MCF 10A (cell line): Measurements from ENCODE around the gene GMCL2. TPM values are rescaled to one million over a fixed set of nuclear protein-coding genes. Genes with fewer than 3 reads are reported as not detected.

Source experiments
- BruUV-seq: library from RNA; stranded (reverse); fragments of 400-500 nt; replicated peaks from 2 replicates; lab custom pipeline; 2021; lab: Mats Ljungman, UMichigan
- CTCF ChIA-PET: fragments of 300-600 bp; sonication (Branson Sonifier 250); formaldehyde crosslinking; extraction: SDS; loops from one replicate; lab custom pipeline; 2021; ENCODE audit warnings: antibody characterized with exemption, inconsistent platforms; lab: Yijun Ruan, JAX
- POLR2A ChIA-PET: fragments of 300-600, 350-650 bp; sonication (Branson Sonifier 250); formaldehyde crosslinking; extraction: SDS; loops from one replicate; lab custom pipeline; 2020; ENCODE audit warnings: antibody characterized with exemption, inconsistent platforms; lab: Yijun Ruan, JAX
- DNase-seq: peaks from one replicate; pipeline ENCODE4 v3.0.0-alpha.2; 2018; ENCODE audit not compliant: unreplicated experiment
- H3K27ac Mint-ChIP-seq: one replicate; pipeline ENCODE4 v1.8.0; 2022; ENCODE audit warnings: mild to moderate bottlenecking, low read depth, mixed read lengths; ENCODE audit not compliant: unreplicated experiment
- H3K27me3 Mint-ChIP-seq: one replicate; pipeline ENCODE4 v1.8.0; 2022; ENCODE audit warnings: mixed read lengths; ENCODE audit not compliant: insufficient read depth, unreplicated experiment
- H3K36me3 Mint-ChIP-seq: one replicate; pipeline ENCODE4 v1.8.0; 2022; ENCODE audit warnings: mild to moderate bottlenecking, moderate library complexity, mixed read lengths; ENCODE audit not compliant: insufficient read depth, unreplicated experiment
- H3K4me1 Mint-ChIP-seq: one replicate; pipeline ENCODE4 v1.8.0; 2022; ENCODE audit warnings: mixed read lengths; ENCODE audit not compliant: insufficient read depth, unreplicated experiment
- H3K4me3 Mint-ChIP-seq: one replicate; pipeline ENCODE4 v1.8.0; 2022; ENCODE audit warnings: mild to moderate bottlenecking, moderate library complexity, mixed read lengths; ENCODE audit not compliant: unreplicated experiment
- H3K9me3 Mint-ChIP-seq: one replicate; pipeline ENCODE4 v1.8.0; 2022; ENCODE audit warnings: mixed read lengths; ENCODE audit not compliant: unreplicated experiment
- intact Hi-C: fragments of 100-400 bp; cut with micrococcal nuclease; formaldehyde crosslinking; loops from 2 replicates; pipeline ENCODE4 v1.14.1; 2022
- total RNA-seq: library from RNA; stranded (reverse); gene quantifications from 2 replicates; pipeline ENCODE4 v1.2.3, GENCODE V29; 2022
- TF ChIP-seq, protein P1 (sequence below): fragments of 200-600 bp; IDR thresholded peaks from one replicate; pipeline ENCODE4 v1.8.0; 2022; ENCODE audit warnings: antibody characterized with exemption, mild to moderate bottlenecking; ENCODE audit not compliant: unreplicated experiment

GMCL2 gene
- total RNA-seq, 1 experiment from 2014 or later = not detected

DNA sequence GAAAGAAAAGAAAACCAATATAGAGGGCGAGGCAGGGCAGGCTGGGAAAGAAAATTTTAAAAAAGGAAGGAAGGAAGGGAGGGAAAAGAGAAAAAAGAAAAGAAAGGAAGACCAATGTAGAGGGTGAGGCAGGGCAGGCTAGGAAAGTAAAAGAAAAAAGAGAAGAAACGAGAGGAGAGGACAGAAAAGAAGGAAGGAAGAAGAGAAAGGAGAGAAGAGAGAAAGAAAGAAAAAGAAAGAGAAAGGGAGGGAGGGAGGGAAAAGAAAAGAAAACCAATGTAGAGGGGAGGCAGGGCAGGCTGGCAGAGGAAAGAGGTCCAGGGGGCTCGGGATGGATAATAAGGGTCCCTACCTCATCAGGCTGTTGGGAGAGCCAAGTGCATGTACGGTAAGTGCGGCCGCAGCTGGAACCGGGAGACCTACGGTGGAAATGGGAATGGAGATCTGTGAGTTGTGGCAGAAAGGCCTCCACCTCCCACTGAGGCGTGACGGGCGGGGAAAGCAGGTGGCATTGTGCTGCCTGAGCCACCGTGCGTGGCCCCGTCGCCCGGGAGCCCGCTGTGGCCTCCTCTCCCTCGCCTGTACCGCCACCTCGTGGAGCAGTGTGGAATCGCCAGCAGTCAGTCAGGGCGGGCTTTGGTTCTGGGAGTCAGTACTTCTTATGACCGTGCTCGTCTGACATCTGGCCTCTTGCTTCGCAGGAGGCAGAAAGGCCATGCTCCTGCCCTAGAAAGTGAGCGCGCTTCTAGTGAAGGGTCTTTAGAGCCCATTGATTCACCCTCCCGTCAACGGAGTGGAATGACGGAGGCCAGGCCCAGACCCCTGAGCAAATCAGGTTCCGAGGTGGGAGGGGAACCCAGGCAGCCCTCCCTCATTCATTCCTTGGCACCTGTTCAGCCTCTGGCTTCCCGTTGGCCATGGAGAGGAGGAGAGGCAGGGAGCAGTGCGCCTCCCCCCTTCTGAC, 23.1 kb downstream of the GMCL2 start:
- ChIA-PET POLR2A (no interaction called here), CTCF (interaction anchor here (0.7 to 3.3 kb wide), 12 partner anchors 9 to 96 kb away, joined by 3 to 81 read pairs (median 4); partner anchors contain the start of gene NHP2)
- DNase-seq = peak; percentile 88
- intact Hi-C loops = loop anchor here (1.0 to 10.0 kb wide), 2 partner anchors 88 to 559 kb away; partner anchors contain the start of gene B4GALT7
- Mint-ChIP-seq H3K27me3 (peaks cover 33% of the 10 kb centered on the region), H3K4me3 (peak overlapping the region; percentile 8), H3K36me3 (no peaks in the 10 kb centered on the region), H3K27ac (no peak overlapping the region), H3K4me1 (no peaks in the 10 kb centered on the region), H3K9me3 (no peaks in the 10 kb centered on the region)
- BruUV-seq = no TSS peak
- TF ChIP-seq, protein P1, sequence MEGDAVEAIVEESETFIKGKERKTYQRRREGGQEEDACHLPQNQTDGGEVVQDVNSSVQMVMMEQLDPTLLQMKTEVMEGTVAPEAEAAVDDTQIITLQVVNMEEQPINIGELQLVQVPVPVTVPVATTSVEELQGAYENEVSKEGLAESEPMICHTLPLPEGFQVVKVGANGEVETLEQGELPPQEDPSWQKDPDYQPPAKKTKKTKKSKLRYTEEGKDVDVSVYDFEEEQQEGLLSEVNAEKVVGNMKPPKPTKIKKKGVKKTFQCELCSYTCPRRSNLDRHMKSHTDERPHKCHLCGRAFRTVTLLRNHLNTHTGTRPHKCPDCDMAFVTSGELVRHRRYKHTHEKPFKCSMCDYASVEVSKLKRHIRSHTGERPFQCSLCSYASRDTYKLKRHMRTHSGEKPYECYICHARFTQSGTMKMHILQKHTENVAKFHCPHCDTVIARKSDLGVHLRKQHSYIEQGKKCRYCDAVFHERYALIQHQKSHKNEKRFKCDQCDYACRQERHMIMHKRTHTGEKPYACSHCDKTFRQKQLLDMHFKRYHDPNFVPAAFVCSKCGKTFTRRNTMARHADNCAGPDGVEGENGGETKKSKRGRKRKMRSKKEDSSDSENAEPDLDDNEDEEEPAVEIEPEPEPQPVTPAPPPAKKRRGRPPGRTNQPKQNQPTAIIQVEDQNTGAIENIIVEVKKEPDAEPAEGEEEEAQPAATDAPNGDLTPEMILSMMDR = peak; percentile 100

DNA sequence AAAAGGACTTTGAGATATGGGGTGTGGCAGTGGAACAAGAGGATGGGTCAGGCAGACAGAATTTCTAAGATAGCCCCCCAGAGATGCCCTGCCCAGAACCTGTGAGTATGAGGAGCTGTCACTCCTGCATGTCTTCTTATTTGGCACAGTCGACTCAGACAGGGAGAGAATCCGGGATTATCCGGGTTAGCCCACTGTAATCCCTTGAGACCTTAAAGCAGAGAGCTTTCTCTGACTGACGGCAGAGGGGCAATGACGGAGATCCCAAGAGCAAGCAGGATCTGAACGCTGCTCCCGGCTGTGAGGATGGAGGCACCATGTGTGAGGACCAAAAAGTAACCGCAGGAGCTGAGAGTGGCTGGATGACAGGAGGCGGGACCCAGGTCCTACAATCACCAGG, 24.7 kb downstream of the GMCL2 start:
- DNase-seq = no peak
- no peaks in the 10 kb centered on the region for H3K36me3 Mint-ChIP-seq
- no peaks in the 10 kb centered on the region for H3K4me1 Mint-ChIP-seq
- H3K27ac Mint-ChIP-seq = no peak overlapping the region
- BruUV-seq = no TSS peak
- H3K4me3 Mint-ChIP-seq = no peak overlapping the region
- ChIA-PET POLR2A (interaction anchor here (0.6 to 1.5 kb wide), 3 partner anchors 9 to 87 kb away, joined by 3 to 4 read pairs (median 4); partner anchors contain the start of gene NHP2), CTCF (interaction anchor here (0.7 to 3.3 kb wide), 7 partner anchors 9 to 555 kb away, joined by 4 to 81 read pairs (median 6); partner anchors contain the start of gene NHP2)
- TF ChIP-seq, protein P1 = no peak
- H3K27me3 Mint-ChIP-seq = peaks cover 33% of the 10 kb centered on the region
- intact Hi-C loops = loop anchor here (10.0 kb wide), 1 partner anchor 558 kb away; the partner anchor contains the start of gene B4GALT7
- no peaks in the 10 kb centered on the region for H3K9me3 Mint-ChIP-seq

DNA sequence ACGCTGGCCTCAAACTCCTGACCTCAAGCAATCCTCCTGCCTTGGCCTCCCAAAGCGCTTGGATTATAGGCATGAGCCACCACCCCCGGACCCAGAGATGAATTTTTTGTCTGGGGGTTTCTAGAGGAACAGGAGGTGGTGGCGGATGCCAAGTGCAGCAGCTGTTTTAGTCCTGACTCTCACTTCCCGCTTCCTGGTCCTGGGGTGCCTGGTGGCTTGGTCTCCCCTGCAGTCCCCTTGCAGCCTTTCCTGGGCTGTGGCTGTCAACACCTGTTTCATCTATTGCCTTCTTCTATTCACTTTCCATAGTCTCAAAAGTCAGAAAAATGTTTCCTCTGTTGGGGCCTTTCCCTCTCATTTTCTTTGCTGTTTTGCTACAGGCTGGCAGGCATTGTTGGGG, 27.0 kb downstream of the GMCL2 start:
- POLR2A ChIA-PET = no interaction called here
- no peak for DNase-seq
- intact Hi-C loops = loop anchor here (10.0 kb wide), 1 partner anchor 555 kb away; the partner anchor contains the start of gene B4GALT7
- CTCF ChIA-PET = interaction anchor here (0.7 to 1.0 kb wide), 3 partner anchors 15 to 85 kb away, joined by 3 to 6 read pairs (median 3); no protein-coding TSS in a partner anchor
- no peak overlapping the region for H3K4me3 Mint-ChIP-seq
- no TSS peak for BruUV-seq
- H3K9me3 Mint-ChIP-seq = no peaks in the 10 kb centered on the region
- no peaks in the 10 kb centered on the region for H3K4me1 Mint-ChIP-seq
- peaks cover 33% of the 10 kb centered on the region for H3K27me3 Mint-ChIP-seq
- no peaks in the 10 kb centered on the region for H3K36me3 Mint-ChIP-seq
- no peak overlapping the region for H3K27ac Mint-ChIP-seq
- TF ChIP-seq, protein P1 = no peak

DNA sequence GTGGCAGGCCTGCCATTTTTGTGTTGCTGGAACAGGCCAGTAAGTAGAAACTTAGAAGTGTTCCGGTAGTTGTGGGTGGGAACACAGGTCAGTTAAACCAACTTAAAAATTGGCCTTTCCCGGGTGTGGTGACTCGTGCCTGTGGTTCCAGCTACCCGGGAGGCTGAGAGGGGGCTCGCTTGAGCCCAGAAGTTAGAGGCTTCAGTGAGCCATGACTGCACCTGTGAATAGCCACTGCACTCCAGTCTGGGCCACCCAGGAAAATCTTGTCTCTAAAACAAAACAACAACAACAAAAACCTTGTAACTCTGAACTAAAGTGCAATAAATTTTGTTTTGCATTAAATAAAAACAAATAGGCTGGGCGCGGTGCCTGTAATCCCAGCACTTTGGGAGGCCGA, 32.1 kb downstream of the GMCL2 start:
- ChIA-PET CTCF (interaction anchor here (0.6 to 7.0 kb wide), 5 partner anchors 9 to 79 kb away, joined by 3 to 64 read pairs (median 4); no protein-coding TSS in a partner anchor), POLR2A (interaction anchor here (0.8 to 1.3 kb wide), 6 partner anchors 9 to 78 kb away, joined by 3 to 4 read pairs (median 4); partner anchors contain the start of gene HNRNPAB)
- TF ChIP-seq, protein P1 = no peak
- DNase-seq = no peak
- no peak overlapping the region for H3K4me3 Mint-ChIP-seq
- H3K9me3 Mint-ChIP-seq = no peaks in the 10 kb centered on the region
- intact Hi-C loops = no loop called here
- peaks cover 11% of the 10 kb centered on the region for H3K4me1 Mint-ChIP-seq
- peaks cover 33% of the 10 kb centered on the region for H3K36me3 Mint-ChIP-seq
- no peaks in the 10 kb centered on the region for H3K27me3 Mint-ChIP-seq
- H3K27ac Mint-ChIP-seq = no peak overlapping the region
- BruUV-seq = no TSS peak
